Measurements from ENCODE around the gene TSC1. TPM values are rescaled to one million over a fixed set of nuclear protein-coding genes. Genes with fewer than 3 reads are reported as not detected.

Gene TSC1
- total and polyA plus RNA-seq, 10 of the 15 experiments (the other 5 are each of a cell fraction or from before 2014, with no cell fraction given), result 4.0 to 48.0 (median 14.9) TPM

DNA sequence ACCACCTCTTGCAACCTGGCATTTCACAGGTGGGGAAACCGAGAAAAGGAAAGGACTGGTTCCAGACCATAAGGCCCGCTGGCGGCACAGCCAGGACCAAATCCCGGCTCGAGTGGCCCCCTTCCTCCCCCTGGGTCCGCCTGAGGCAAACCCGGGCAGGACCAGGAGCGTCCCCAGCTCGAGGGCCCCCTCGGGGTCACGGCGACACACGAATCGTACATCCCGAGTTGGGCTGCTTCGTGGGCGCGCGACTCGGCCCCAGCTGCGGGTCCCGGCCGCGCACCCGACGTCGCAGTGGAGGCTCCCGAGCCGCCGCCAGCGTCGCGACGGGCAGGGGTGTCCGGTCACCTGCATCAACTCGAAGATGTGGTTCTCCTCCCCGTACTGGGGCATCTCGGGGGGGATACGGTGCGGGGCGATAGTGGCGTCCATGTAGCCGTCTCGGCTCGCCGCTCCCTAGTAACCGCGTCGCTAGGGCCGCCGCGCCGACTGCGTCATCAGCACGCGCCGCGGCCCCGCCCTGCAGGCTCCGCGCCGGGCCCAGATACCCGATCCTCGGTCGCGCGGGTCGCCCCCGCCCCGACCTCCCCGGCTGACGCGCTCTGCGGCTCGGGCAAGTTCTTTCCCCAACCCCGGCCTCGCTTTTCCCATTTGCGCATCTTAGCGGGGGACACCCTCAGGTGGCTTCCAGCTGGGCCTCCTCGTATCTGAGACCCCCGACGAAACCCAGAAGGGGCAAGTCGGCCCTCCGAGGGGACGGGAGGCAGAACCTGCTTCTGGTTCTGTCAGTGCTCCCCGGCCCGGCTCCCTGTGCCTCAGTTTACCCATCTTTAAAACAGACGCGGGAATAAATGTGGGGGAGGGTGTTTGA is 66.4 kb downstream of the TSC1 start, which contains the start of gene AK8 (continued):
- TF ChIP-seq, protein P1, sequence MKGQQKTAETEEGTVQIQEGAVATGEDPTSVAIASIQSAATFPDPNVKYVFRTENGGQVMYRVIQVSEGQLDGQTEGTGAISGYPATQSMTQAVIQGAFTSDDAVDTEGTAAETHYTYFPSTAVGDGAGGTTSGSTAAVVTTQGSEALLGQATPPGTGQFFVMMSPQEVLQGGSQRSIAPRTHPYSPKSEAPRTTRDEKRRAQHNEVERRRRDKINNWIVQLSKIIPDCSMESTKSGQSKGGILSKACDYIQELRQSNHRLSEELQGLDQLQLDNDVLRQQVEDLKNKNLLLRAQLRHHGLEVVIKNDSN (IDR thresholded peaks at IDR 0.05; ENCODE audit: borderline replicate concordance, extremely low read length, insufficient read depth, low read depth, low read length), result no peak
- TF ChIP-seq HDAC6 (IDR thresholded peaks at IDR 0.05; ENCODE audit: unreplicated experiment) (no peak), FOS (IDR thresholded peaks at IDR 0.05; ENCODE audit: borderline replicate concordance, extremely low read depth, insufficient read length) (no peak), RBBP5 (conservative IDR thresholded peaks at IDR 0.05) (no peak), ASH2L (IDR thresholded peaks at IDR 0.05; ENCODE audit: borderline replicate concordance, low read depth) (no peak), JUNB (IDR thresholded peaks at IDR 0.05) (no peak), TAF1 (IDR thresholded peaks at IDR 0.05; ENCODE audit: borderline replicate concordance, low read depth, low read length) (no peak), CREM (IDR thresholded peaks at IDR 0.05; ENCODE audit: low read depth) (peak; percentile 98), HDGF (IDR thresholded peaks at IDR 0.05) (no peak), SREBF1 (IDR thresholded peaks at IDR 0.05; ENCODE audit: low read length) (no peak), SP1 (IDR thresholded peaks at IDR 0.05; ENCODE audit: low read depth, low read length) (peak; percentile 81), MEF2B (IDR thresholded peaks at IDR 0.05; ENCODE audit: partially characterized antibody, poor library complexity, severe bottlenecking) (peak; percentile 17), POLR2A (IDR thresholded peaks at IDR 0.05; ENCODE audit: low read depth, low read length) (peak; percentile 70), CBX3 (IDR thresholded peaks at IDR 0.05; ENCODE audit: borderline replicate concordance, low read depth) (no peak), GABPA (IDR thresholded peaks at IDR 0.05; ENCODE audit: low read depth) (no peak), NFIC (IDR thresholded peaks at IDR 0.05; ENCODE audit: low read depth, low read length) (no peak), SMAD1 (IDR thresholded peaks at IDR 0.05; ENCODE audit: low read depth, partially characterized antibody) (no peak), BRCA1 (IDR thresholded peaks at IDR 0.05; ENCODE audit: low read depth, low read length) (no peak), IRF4 (IDR thresholded peaks at IDR 0.05; ENCODE audit: low read depth, low read length) (no peak), MEF2A (IDR thresholded peaks at IDR 0.05; ENCODE audit: insufficient read depth, low read depth, low read length) (no peak), STAT3 (IDR thresholded peaks at IDR 0.05; ENCODE audit: low read depth, low read length) (no peak), ZZZ3 (IDR thresholded peaks at IDR 0.05; ENCODE audit: control insufficient read depth, insufficient read length, low read depth) (no peak), KDM1A (IDR thresholded peaks at IDR 0.05; ENCODE audit: borderline replicate concordance) (no peak), YBX1 (IDR thresholded peaks at IDR 0.05) (no peak), JUND (IDR thresholded peaks at IDR 0.05; ENCODE audit: low read depth, low read length) (no peak), RUNX3 (IDR thresholded peaks at IDR 0.05; ENCODE audit: low read length) (no peak), HCFC1 (IDR thresholded peaks at IDR 0.05; ENCODE audit: low read length) (peak; percentile 79), CHD1 (IDR thresholded peaks at IDR 0.05; ENCODE audit: low read depth, low read length) (no peak)
- TF ChIP-seq, protein P2, sequence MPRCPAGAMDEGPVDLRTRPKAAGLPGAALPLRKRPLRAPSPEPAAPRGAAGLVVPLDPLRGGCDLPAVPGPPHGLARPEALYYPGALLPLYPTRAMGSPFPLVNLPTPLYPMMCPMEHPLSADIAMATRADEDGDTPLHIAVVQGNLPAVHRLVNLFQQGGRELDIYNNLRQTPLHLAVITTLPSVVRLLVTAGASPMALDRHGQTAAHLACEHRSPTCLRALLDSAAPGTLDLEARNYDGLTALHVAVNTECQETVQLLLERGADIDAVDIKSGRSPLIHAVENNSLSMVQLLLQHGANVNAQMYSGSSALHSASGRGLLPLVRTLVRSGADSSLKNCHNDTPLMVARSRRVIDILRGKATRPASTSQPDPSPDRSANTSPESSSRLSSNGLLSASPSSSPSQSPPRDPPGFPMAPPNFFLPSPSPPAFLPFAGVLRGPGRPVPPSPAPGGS (IDR thresholded peaks at IDR 0.05; ENCODE audit: borderline replicate concordance, insufficient read depth, low read depth, low read length, poor library complexity, severe bottlenecking), result no peak
- TF ChIP-seq, protein P3, sequence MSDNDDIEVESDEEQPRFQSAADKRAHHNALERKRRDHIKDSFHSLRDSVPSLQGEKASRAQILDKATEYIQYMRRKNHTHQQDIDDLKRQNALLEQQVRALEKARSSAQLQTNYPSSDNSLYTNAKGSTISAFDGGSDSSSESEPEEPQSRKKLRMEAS (IDR thresholded peaks at IDR 0.05; ENCODE audit: low read depth, low read length), result no peak
